AG09319 (cell line): ENCODE results near the gene ABHD11.
"Not testable (repeated sequence)": the region's sequence is repeated elsewhere in the genome, so short reads cannot be mapped to it uniquely, and the experiment has no call there.

Source experiments
- DNase-seq: peaks from one replicate; pipeline ENCODE4 v3.0.0-alpha.2; 2010; ENCODE audit warnings: low read depth; ENCODE audit errors: extremely low read depth
- CTCF ChIP-seq: IDR thresholded peaks from 2 replicates; pipeline ENCODE4 v1.5.1; 2011; ENCODE audit warnings: low read depth, mild to moderate bottlenecking, inconsistent platforms, low read length, moderate library complexity

Gene ABHD11

GRCh38 chr7:73738612-73739386 lies at the start of gene ABHD11:
Gene ABHD11, minus strand, starts transcription at chr7:73738802. Its CDS starts 32 bp downstream, at chr7:73738770.
- DNase-seq, result peak; percentile 92
- no peak for TF ChIP-seq CTCF

GRCh38 chr7:73787786-73788048 lies 49.1 kb upstream of the ABHD11 start:
- not testable (repeated sequence) for DNase-seq

- no peak for TF ChIP-seq CTCF
Observed at GRCh38 chr7:73786588-73786987, 48.0 kb upstream of the ABHD11 start.

GRCh38 chr7:73779517-73779916 lies 40.9 kb upstream of the ABHD11 start:
- DNase-seq, result no peak
- TF ChIP-seq CTCF, result no peak

More at GRCh38 chr7:73786588-73786987, 48.0 kb upstream of the ABHD11 start:
- DNase-seq, result no peak

- TF ChIP-seq CTCF, result no peak
Observed at GRCh38 chr7:73778801-73779389, 40.3 kb upstream of the ABHD11 start.

GRCh38 chr7:73774923-73775322 lies 36.3 kb upstream of the ABHD11 start:
- TF ChIP-seq CTCF, result no peak
- DNase-seq, result no peak

More at GRCh38 chr7:73778801-73779389, 40.3 kb upstream of the ABHD11 start:
- no peak for DNase-seq

GRCh38 chr7:73773700-73774517 lies 35.3 kb upstream of the ABHD11 start:
- no peak for DNase-seq
- no peak for TF ChIP-seq CTCF
